ENCODE results near the gene HBE1. TPM values are rescaled to one million over a fixed set of nuclear protein-coding genes. Genes with fewer than 3 reads are reported as not detected.

Gene HBE1
- total RNA-seq, 1 donor from 2014 or later, result not detected

DNA sequence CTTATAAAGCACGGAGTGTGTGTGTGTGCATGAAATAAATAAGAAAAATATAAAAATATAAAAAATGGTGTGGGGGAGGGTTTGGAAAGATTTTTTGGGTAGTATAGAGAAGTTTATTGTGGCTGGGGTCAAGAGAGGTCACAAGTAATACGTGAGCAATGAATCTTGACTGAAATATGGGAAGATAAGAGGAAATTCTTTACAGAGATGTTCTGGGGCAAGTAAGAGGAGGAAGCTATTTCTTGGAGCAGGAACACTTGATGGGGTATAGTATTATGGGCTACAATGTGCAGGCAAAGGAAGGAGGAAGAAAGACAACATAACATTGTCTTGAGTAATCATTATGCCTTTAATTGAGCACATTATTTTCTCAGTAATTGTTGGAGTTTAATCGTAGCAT lies 37.6 kb downstream of the HBE1 start:
- Histone ChIP-seq H3K27me3 (no peaks in the 10 kb centered on the region), H3K79me2 (ENCODE audit: low read depth) (no peaks in the 10 kb centered on the region), H3K4me1 (no peaks in the 10 kb centered on the region), H3K4me2 (no peak overlapping the region), H4K20me1 (ENCODE audit: low read depth) (no peaks in the 10 kb centered on the region), H3K27ac (no peak overlapping the region), H3K9me3 (ENCODE audit: low read depth) (no peaks in the 10 kb centered on the region), H3K9ac (no peak overlapping the region), H3F3A (ENCODE audit: low read depth) (no peaks in the 10 kb centered on the region), H3K36me3 (no peaks in the 10 kb centered on the region), H2AFZ (replicated peaks) (no peak overlapping the region), H3K4me3 (no peak overlapping the region)
- Mint-ChIP-seq H3K4me1 (no peaks in the 10 kb centered on the region), H3K4me3 (no peak overlapping the region), H3K27me3 (ENCODE audit: insufficient read depth, low read depth) (no peaks in the 10 kb centered on the region), H3K36me3 (no peaks in the 10 kb centered on the region), H3K27ac (no peak overlapping the region), H3K9me3 (no peaks in the 10 kb centered on the region)
- TF ChIP-seq CTCF (IDR thresholded peaks at IDR 0.05) (no peak), EZH2phosphoT487 (IDR thresholded peaks at IDR 0.05) (no peak), EZH2 (IDR thresholded peaks at IDR 0.05) (no peak)
- no peak for DNase-seq (ENCODE audit: low spot score)

DNA sequence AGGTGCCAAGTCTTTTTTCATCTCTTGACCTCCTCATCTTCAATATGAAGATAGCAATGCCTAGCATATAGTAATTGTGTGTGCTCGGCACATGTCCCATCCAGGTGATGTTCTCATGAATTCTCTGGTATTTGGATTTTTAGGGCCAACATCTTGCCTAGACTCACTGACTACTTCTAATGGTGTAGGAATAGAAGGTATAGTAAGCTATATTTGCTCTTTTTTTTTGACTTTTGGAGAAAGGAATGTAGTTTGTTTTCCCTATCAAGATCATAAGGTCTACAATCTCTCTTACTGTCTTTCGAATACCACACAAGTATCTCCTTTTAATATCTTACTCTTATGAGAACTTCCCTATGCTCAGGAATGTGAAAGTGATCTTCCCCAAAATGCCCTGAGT lies 38.6 kb downstream of the HBE1 start:
- Histone ChIP-seq H3K27me3 (no peaks in the 10 kb centered on the region), H3F3A (ENCODE audit: low read depth) (no peaks in the 10 kb centered on the region), H3K4me2 (no peak overlapping the region), H3K4me3 (no peak overlapping the region), H3K4me1 (no peaks in the 10 kb centered on the region), H2AFZ (replicated peaks) (no peak overlapping the region), H3K79me2 (ENCODE audit: low read depth) (no peaks in the 10 kb centered on the region), H3K27ac (no peak overlapping the region), H3K9ac (no peak overlapping the region), H3K9me3 (ENCODE audit: low read depth) (no peaks in the 10 kb centered on the region), H3K36me3 (no peaks in the 10 kb centered on the region), H4K20me1 (ENCODE audit: low read depth) (no peaks in the 10 kb centered on the region)
- Mint-ChIP-seq H3K27me3 (ENCODE audit: insufficient read depth, low read depth) (no peaks in the 10 kb centered on the region), H3K4me1 (no peaks in the 10 kb centered on the region), H3K27ac (no peak overlapping the region), H3K36me3 (no peaks in the 10 kb centered on the region), H3K9me3 (no peaks in the 10 kb centered on the region), H3K4me3 (no peak overlapping the region)
- DNase-seq (ENCODE audit: low spot score), result no peak
- TF ChIP-seq EZH2 (IDR thresholded peaks at IDR 0.05), result no peak
- TF ChIP-seq CTCF (IDR thresholded peaks at IDR 0.05), result no peak
- no peak for TF ChIP-seq EZH2phosphoT487 (IDR thresholded peaks at IDR 0.05)

DNA sequence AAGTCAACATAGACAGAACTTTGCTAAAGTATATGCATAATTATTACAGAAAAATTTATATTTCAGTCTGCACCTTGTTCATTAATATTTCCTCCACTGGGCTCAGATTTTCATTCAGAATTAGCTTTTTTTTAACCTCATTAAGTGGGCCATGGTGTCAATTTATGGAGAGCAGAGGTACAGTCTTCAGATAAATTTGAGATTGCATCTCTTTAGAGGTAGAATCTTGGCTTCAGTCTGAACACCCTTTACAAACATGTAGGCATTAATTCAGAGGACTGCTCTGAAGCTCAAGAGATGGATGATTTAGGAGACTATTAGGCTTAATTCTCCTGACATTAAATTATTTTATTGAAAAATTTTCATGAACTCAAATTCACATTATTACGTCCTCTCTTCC lies 39.5 kb downstream of the HBE1 start:
- no peak overlapping the region for H3K4me3 ChIP-seq
- TF ChIP-seq EZH2 (IDR thresholded peaks at IDR 0.05) (no peak), EZH2phosphoT487 (IDR thresholded peaks at IDR 0.05) (no peak), CTCF (IDR thresholded peaks at IDR 0.05) (no peak)
- no peaks in the 10 kb centered on the region for H3K36me3 Mint-ChIP-seq

More for the DNA sequence above, 39.5 kb downstream of the HBE1 start:
- no peak for DNase-seq (ENCODE audit: low spot score)
- no peaks in the 10 kb centered on the region for H3K27me3 ChIP-seq
- Mint-ChIP-seq H3K27me3 (ENCODE audit: insufficient read depth, low read depth) (no peaks in the 10 kb centered on the region), H3K27ac (no peak overlapping the region), H3K9me3 (no peaks in the 10 kb centered on the region), H3K4me3 (no peak overlapping the region), H3K4me1 (no peaks in the 10 kb centered on the region)
- H3F3A ChIP-seq (ENCODE audit: low read depth), result no peaks in the 10 kb centered on the region
- no peak overlapping the region for H3K9ac ChIP-seq
- H3K79me2 ChIP-seq (ENCODE audit: low read depth), result no peaks in the 10 kb centered on the region
- no peaks in the 10 kb centered on the region for H3K36me3 ChIP-seq
- no peak overlapping the region for H2AFZ ChIP-seq (replicated peaks)
- H3K4me2 ChIP-seq, result no peak overlapping the region
- no peaks in the 10 kb centered on the region for H4K20me1 ChIP-seq (ENCODE audit: low read depth)
- H3K27ac ChIP-seq, result no peak overlapping the region
- no peaks in the 10 kb centered on the region for H3K4me1 ChIP-seq
- H3K9me3 ChIP-seq (ENCODE audit: low read depth), result no peaks in the 10 kb centered on the region
